H1 (cell line): Measurements from ENCODE around the gene AOPEP. TPM values are rescaled to one million over a fixed set of nuclear protein-coding genes. Genes with fewer than 3 reads are reported as not detected.
A peak's percentile ranks its signal among the peaks of the same experiment; 100 is the strongest.

Source experiments
- CTCF ChIA-PET: fragments of 300-600 bp; sonication (Branson Sonifier 250); formaldehyde crosslinking; loops from one replicate; lab custom pipeline; 2021; ENCODE audit not compliant: partially characterized antibody; lab: Charles Lee
- POLR2A ChIA-PET: fragments of 300-600 bp; sonication (Branson Sonifier 250); formaldehyde crosslinking; loops from one replicate; lab custom pipeline; 2021; ENCODE audit warnings: inconsistent platforms; ENCODE audit not compliant: partially characterized antibody; lab: Charles Lee
- DNase-seq, 2 experiments: peaks; one replicate each; pipeline versions ENCODE4 v3.0.0 to v3.0.0-alpha.2; 2010 to 2022; ENCODE audit warnings: low spot score in 2 of 2, low read depth in 1 of 2, mixed read lengths in 1 of 2
- FAIRE-seq: peaks from 2 replicates; lab custom pipeline; 2011; peaks lifted over from hg19 to GRCh38; lab: Jason Lieb, UNC
- H2AFZ ChIP-seq: 2 replicates; pipeline ENCODE4 v1.8.1; 2012; ENCODE audit warnings: low read length, inconsistent platforms
- H2AK5ac ChIP-seq: 2 replicates; pipeline ENCODE4 v1.6.1; 2013; ENCODE audit warnings: low read depth, low read length
- H2BK120ac ChIP-seq: replicated peaks from 2 replicates; pipeline ENCODE3; 2013; ENCODE audit warnings: low read depth, low read length, inconsistent platforms
- H2BK12ac ChIP-seq: 2 replicates; pipeline ENCODE4 v1.6.1; 2013; ENCODE audit warnings: low read depth, low read length
- H2BK15ac ChIP-seq: 2 replicates; pipeline ENCODE4 v1.6.1; 2013; ENCODE audit warnings: low read length
- H2BK20ac ChIP-seq: 2 replicates; pipeline ENCODE4 v1.6.1; 2013; ENCODE audit warnings: low read length
- H2BK5ac ChIP-seq: 2 replicates; pipeline ENCODE4 v1.6.1; 2013; ENCODE audit warnings: low read depth, low read length
- H3K14ac ChIP-seq: 2 replicates; pipeline ENCODE4 v1.6.1; 2013; ENCODE audit warnings: inconsistent platforms; ENCODE audit not compliant: insufficient read length
- H3K18ac ChIP-seq: 2 replicates; pipeline ENCODE4 v1.6.1; 2013; ENCODE audit warnings: low read length; ENCODE audit errors: extremely low read depth
- H3K23ac ChIP-seq: 2 replicates; pipeline ENCODE4 v1.6.1; 2013; ENCODE audit warnings: inconsistent platforms; ENCODE audit not compliant: insufficient read length
- H3K23me2 ChIP-seq: 2 replicates; pipeline ENCODE4 v1.6.1; 2013; ENCODE audit warnings: low read depth, low read length
- H3K27ac ChIP-seq: 2 replicates; pipeline ENCODE4 v1.6.1; 2011; ENCODE audit warnings: low read depth, low read length, inconsistent platforms
- H3K27me3 ChIP-seq, 4 experiments: replicated peaks in 1 of 4; 1 replicate in 1 of 4; 2 replicates in 3 of 4; pipeline versions ENCODE4 v1.6.1 to v1.8.1; 2011 to 2013; ENCODE audit warnings: low read length in 3 of 4, mild to moderate bottlenecking in 3 of 4, inconsistent platforms in 2 of 4, mixed read lengths in 2 of 4, moderate library complexity in 1 of 4; ENCODE audit not compliant: control insufficient read depth in 3 of 4, insufficient read depth in 3 of 4; ENCODE audit errors: extremely low read depth in 1 of 4
- H3K36me3 ChIP-seq, 4 experiments: 2 replicates each; pipeline versions ENCODE4 v1.6.1 to v1.8.1; 2011 to 2013; ENCODE audit warnings: mild to moderate bottlenecking in 4 of 4, low read length in 3 of 4, moderate library complexity in 2 of 4, control low read depth in 1 of 4, inconsistent platforms in 1 of 4; ENCODE audit not compliant: insufficient read depth in 4 of 4, control insufficient read depth in 2 of 4
- H3K4ac ChIP-seq: replicated peaks from 2 replicates; pipeline ENCODE3; 2013; ENCODE audit warnings: low read length, low read depth, mixed read lengths, inconsistent platforms; ENCODE audit not compliant: insufficient read length
- H3K4me1 ChIP-seq, 4 experiments: replicated peaks in 1 of 4; 1 replicate in 1 of 4; 2 replicates in 3 of 4; pipeline versions ENCODE4 v1.6.1 to v1.8.1; 2011 to 2013; ENCODE audit warnings: low read length in 3 of 4, inconsistent platforms in 2 of 4, mixed read lengths in 1 of 4; ENCODE audit not compliant: insufficient read depth in 4 of 4, control insufficient read depth in 3 of 4
- H3K4me2 ChIP-seq, 2 experiments: 2 replicates each; pipeline versions ENCODE4 v1.6.1 to v1.8.1; 2011 to 2013; ENCODE audit warnings: low read depth in 2 of 2, low read length in 2 of 2, control low read depth in 1 of 2, inconsistent platforms in 1 of 2, mild to moderate bottlenecking in 1 of 2; ENCODE audit not compliant: insufficient read depth in 1 of 2
- H3K4me3 ChIP-seq, 4 experiments: fragments of 200-600, 300-600 bp in 1 of 4; sonication (generic), shearing (Covaris generic), sonication (Bioruptor Twin) in 1 of 4; 2 replicates each; pipeline versions ENCODE4 v1.5.1 to v1.8.1; 2011 to 2016; ENCODE audit warnings: low read length in 4 of 4, low read depth in 3 of 4, control low read depth in 2 of 4, inconsistent platforms in 2 of 4, mild to moderate bottlenecking in 2 of 4, mixed read lengths in 1 of 4, moderate library complexity in 1 of 4; ENCODE audit not compliant: insufficient read depth in 2 of 4; ENCODE audit errors: extremely low read depth in 1 of 4
- H3K56ac ChIP-seq: replicated peaks from 2 replicates; pipeline ENCODE3; 2013; ENCODE audit warnings: low read depth, mild to moderate bottlenecking, mixed read lengths, low read length, inconsistent platforms; ENCODE audit not compliant: insufficient read length
- H3K79me1 ChIP-seq: 2 replicates; pipeline ENCODE4 v1.6.1; 2013; ENCODE audit warnings: low read depth, low read length, control low read depth
- H3K79me2 ChIP-seq, 2 experiments: 2 replicates each; pipeline versions ENCODE4 v1.6.1 to v1.8.1; 2012 to 2013; ENCODE audit warnings: low read length in 2 of 2, mild to moderate bottlenecking in 2 of 2, inconsistent platforms in 1 of 2; ENCODE audit not compliant: insufficient read depth in 2 of 2, control insufficient read depth in 1 of 2
- H3K9ac ChIP-seq, 4 experiments: replicated peaks in 1 of 4; 1 replicate in 1 of 4; 2 replicates in 3 of 4; pipeline versions ENCODE4 v1.6.1 to v1.8.1; 2011 to 2013; ENCODE audit warnings: low read depth in 3 of 4, low read length in 3 of 4, control low read depth in 2 of 4, mild to moderate bottlenecking in 2 of 4, moderate library complexity in 2 of 4, inconsistent platforms in 1 of 4; ENCODE audit errors: extremely low read depth in 1 of 4
- H3K9me3 ChIP-seq, 2 experiments: 2 replicates each; pipeline versions ENCODE4 v1.6.1 to v1.8.1; 2012 to 2013; ENCODE audit warnings: mild to moderate bottlenecking in 2 of 2, moderate library complexity in 2 of 2, control low read depth in 1 of 2, inconsistent platforms in 1 of 2, low read depth in 1 of 2, low read length in 1 of 2, mixed read lengths in 1 of 2; ENCODE audit not compliant: insufficient read depth in 2 of 2
- H4K20me1 ChIP-seq, 2 experiments: replicated peaks in 1 of 2; 2 replicates each; pipeline versions ENCODE3 to v1.8.1; 2011 to 2013; ENCODE audit warnings: inconsistent platforms in 2 of 2, low read length in 2 of 2, mild to moderate bottlenecking in 1 of 2; ENCODE audit not compliant: insufficient read depth in 2 of 2, control insufficient read depth in 1 of 2
- H4K5ac ChIP-seq: 2 replicates; pipeline ENCODE4 v1.6.1; 2013; ENCODE audit warnings: low read length, low read depth, mixed read lengths, inconsistent platforms; ENCODE audit not compliant: insufficient read length
- H4K8ac ChIP-seq: 2 replicates; pipeline ENCODE4 v1.8.0; 2013; ENCODE audit warnings: mild to moderate bottlenecking, moderate library complexity, low read length, inconsistent platforms; ENCODE audit not compliant: insufficient read depth; ENCODE audit errors: extremely low read depth
- H4K91ac ChIP-seq: replicated peaks from 2 replicates; pipeline ENCODE3; 2013; ENCODE audit warnings: low read length, mixed read lengths, inconsistent platforms; ENCODE audit not compliant: insufficient read length
- CEBPB ChIP-seq: IDR thresholded peaks from 2 replicates; pipeline ENCODE4 v1.6.1; 2012; ENCODE audit warnings: low read depth, low read length
- EP300 ChIP-seq, 2 experiments: IDR thresholded peaks; 1 replicate in 1 of 2; 2 replicates in 1 of 2; pipeline ENCODE4 v1.6.1; 2011 to 2012; ENCODE audit warnings: low read depth in 2 of 2, low read length in 2 of 2, mild to moderate bottlenecking in 2 of 2, borderline replicate concordance in 1 of 2, inconsistent platforms in 1 of 2, moderate library complexity in 1 of 2
- JUND ChIP-seq: IDR thresholded peaks from 2 replicates; pipeline ENCODE4 v1.6.1; 2011; ENCODE audit warnings: mild to moderate bottlenecking, improper control_type of control experiment, low read length
- WGBS, 2 experiments: shearing (Covaris generic) in 1 of 2; methylation state at CpG; one replicate each; pipeline versions ENCODE4 v1.1.6 to v1.1.7; 2013 to 2015; ENCODE audit warnings: low lambda C conversion rate in 2 of 2, mixed read lengths in 2 of 2, inconsistent platforms in 1 of 2, low coverage in 1 of 2, missing lambda C conversion rate in 1 of 2; ENCODE audit not compliant: insufficient replicate concordance in 2 of 2, insufficient coverage in 1 of 2, insufficient read length in 1 of 2; ENCODE audit errors: extremely low coverage in 1 of 2, missing lambda C conversion rate in 1 of 2; 5-methylcytosine and 5-hydroxymethylcytosine counted together
- polyA plus RNA-seq, 7 experiments: library from polyadenylated mRNA; depleted of rRNA in 3 of 7; stranded (reverse) in 5 of 7; unstranded in 2 of 7; fragments of >200 nt in 5 of 7; fragments of 200-250 nt in 2 of 7; gene quantifications; 1 replicate in 5 of 7; 2 replicates in 1 of 7; 4 replicates in 1 of 7; pipeline versions ENCODE4 v1.2.1 to v1.2.3, GENCODE V29; 2011 to 2013; ENCODE audit warnings: missing spikeins in 2 of 7, mixed read lengths in 2 of 7
- total RNA-seq: library from RNA; stranded (reverse); fragmentation: NEBNext Ultra II Directional; extraction: Animal tissue kit (Norgen Biotek cat#: 25700); gene quantifications from 2 replicates; pipeline ENCODE4 v1.2.1, GENCODE V29; 2021

Gene AOPEP
- total and polyA plus RNA-seq, 2 of the 8 experiments (the other 6 are each of a cell fraction or from before 2014, with no cell fraction given), result 6.1 to 14.3 TPM

- Histone ChIP-seq H4K5ac (no peak overlapping the region), H2AFZ (no peak overlapping the region), H3K18ac (no peak overlapping the region), H3K23ac (no peak overlapping the region), H3K23me2 (no peaks in the 10 kb centered on the region), H4K91ac (no peak overlapping the region), H3K9ac (no peak overlapping the region), H3K27ac (no peak overlapping the region), H2AK5ac (no peak overlapping the region), H3K27me3 (no peaks in the 10 kb centered on the region), H2BK5ac (no peak overlapping the region), H2BK15ac (no peak overlapping the region), H2BK120ac (no peak overlapping the region), H3K56ac (no peak overlapping the region), H3K14ac (no peak overlapping the region), H2BK20ac (no peak overlapping the region), H3K4me1 (no peaks in the 10 kb centered on the region), H3K36me3 (no peaks in the 10 kb centered on the region), H4K20me1 (peaks cover 0 to 5% of the 10 kb centered on the region in 2 experiments), H3K4me3 (no peak overlapping the region), H3K79me2 (peaks cover 0 to 2% of the 10 kb centered on the region in 2 experiments; a peak in 1 of 4 replicates), H3K4ac (no peak overlapping the region), H3K9me3 (no peaks in the 10 kb centered on the region), H2BK12ac (no peak overlapping the region), H4K8ac (no peak overlapping the region), H3K79me1 (peaks cover 6% of the 10 kb centered on the region; the same call in 1 of the 2 replicates), H3K4me2 (no peak overlapping the region)
- DNase-seq, result no peak
- ChIA-PET CTCF (no interaction called here), POLR2A (no interaction called here)
- 95% methylated on average over 3 of the region's 3 CpGs; no CpG with 5 or more reads in 1 of the 2 experiments for WGBS, 2 experiments
- no peak for TF ChIP-seq EP300 (IDR thresholded peaks at IDR 0.05; ENCODE audit: borderline replicate concordance in 1 of 2, low read depth in 2 of 2, low read length in 2 of 2)
- TF ChIP-seq JUND, result no peak
- peak; percentile 15; the same call in 1 of the 2 replicates for TF ChIP-seq CEBPB
- FAIRE-seq, result no peak
Observed at GRCh38 chr9:94741866-94742265, 15.4 kb downstream of the AOPEP start.
